ENCODE data around the gene OR56B4.
"Not testable (repeated sequence)": the region's sequence is repeated elsewhere in the genome, so short reads cannot be mapped to it uniquely, and the experiment has no call there.

The OR56B4 gene

GRCh38 chr11:6107384-6107783 is at the start of gene OR56B4:
TSS of gene OR56B4 (plus strand) at chr11:6107684. CDS start at chr11:6107779, 95 bp downstream.
- not testable (repeated sequence) for H3K27me3 ChIP-seq (ENCODE audit: control insufficient read depth, insufficient read depth, low read length); H3K9ac ChIP-seq (ENCODE audit: low read length); H3K4me1 ChIP-seq (ENCODE audit: control insufficient read depth, insufficient read depth, low read length); H3K4me3 ChIP-seq (ENCODE audit: low read length); H3K36me3 ChIP-seq (ENCODE audit: control insufficient read depth, insufficient read depth, low read length); H3K9me3 ChIP-seq (ENCODE audit: control insufficient read depth, low read length)

- Histone ChIP-seq H3K36me3 (ENCODE audit: control insufficient read depth, insufficient read depth, low read length) (no peaks in the 10 kb centered on the region), H3K4me3 (ENCODE audit: low read length) (no peak overlapping the region), H3K9me3 (ENCODE audit: control insufficient read depth, low read length) (no peaks in the 10 kb centered on the region), H3K27me3 (ENCODE audit: control insufficient read depth, insufficient read depth, low read length) (no peaks in the 10 kb centered on the region), H3K9ac (ENCODE audit: low read length) (no peak overlapping the region), H3K4me1 (ENCODE audit: control insufficient read depth, insufficient read depth, low read length) (no peaks in the 10 kb centered on the region)
Measured at GRCh38 chr11:6061475-6061874, 46.0 kb upstream of the OR56B4 start.

GRCh38 chr11:6062691-6063358 is 44.7 kb upstream of the OR56B4 start:
- Histone ChIP-seq H3K9me3 (ENCODE audit: control insufficient read depth, low read length) (no peaks in the 10 kb centered on the region), H3K36me3 (ENCODE audit: control insufficient read depth, insufficient read depth, low read length) (no peaks in the 10 kb centered on the region), H3K27me3 (ENCODE audit: control insufficient read depth, insufficient read depth, low read length) (no peaks in the 10 kb centered on the region), H3K4me1 (ENCODE audit: control insufficient read depth, insufficient read depth, low read length) (no peaks in the 10 kb centered on the region), H3K4me3 (ENCODE audit: low read length) (no peak overlapping the region), H3K9ac (ENCODE audit: low read length) (no peak overlapping the region)

- Histone ChIP-seq H3K4me1 (ENCODE audit: control insufficient read depth, insufficient read depth, low read length) (no peaks in the 10 kb centered on the region), H3K36me3 (ENCODE audit: control insufficient read depth, insufficient read depth, low read length) (no peaks in the 10 kb centered on the region), H3K27me3 (ENCODE audit: control insufficient read depth, insufficient read depth, low read length) (no peaks in the 10 kb centered on the region), H3K9me3 (ENCODE audit: control insufficient read depth, low read length) (no peaks in the 10 kb centered on the region), H3K9ac (ENCODE audit: low read length) (no peak overlapping the region), H3K4me3 (ENCODE audit: low read length) (no peak overlapping the region)
Measured at GRCh38 chr11:6067502-6067901, 40.0 kb upstream of the OR56B4 start.

- H3K36me3 ChIP-seq (ENCODE audit: control insufficient read depth, insufficient read depth, low read length); H3K4me3 ChIP-seq (ENCODE audit: low read length); H3K27me3 ChIP-seq (ENCODE audit: control insufficient read depth, insufficient read depth, low read length); H3K9me3 ChIP-seq (ENCODE audit: control insufficient read depth, low read length); H3K4me1 ChIP-seq (ENCODE audit: control insufficient read depth, insufficient read depth, low read length); H3K9ac ChIP-seq (ENCODE audit: low read length): not testable (repeated sequence)
Measured at GRCh38 chr11:6076443-6076842, 31.0 kb upstream of the OR56B4 start.

- H3K27me3 ChIP-seq (ENCODE audit: control insufficient read depth, insufficient read depth, low read length): no peaks in the 10 kb centered on the region
- no peak overlapping the region for H3K4me3 ChIP-seq (ENCODE audit: low read length)
- H3K36me3 ChIP-seq (ENCODE audit: control insufficient read depth, insufficient read depth, low read length): no peaks in the 10 kb centered on the region
- H3K9me3 ChIP-seq (ENCODE audit: control insufficient read depth, low read length): no peaks in the 10 kb centered on the region
- H3K4me1 ChIP-seq (ENCODE audit: control insufficient read depth, insufficient read depth, low read length): no peaks in the 10 kb centered on the region
- no peak overlapping the region for H3K9ac ChIP-seq (ENCODE audit: low read length)
Measured at GRCh38 chr11:6077723-6078122, 29.8 kb upstream of the OR56B4 start.

GRCh38 chr11:6079463-6079862 is 28.0 kb upstream of the OR56B4 start:
- H3K36me3 ChIP-seq (ENCODE audit: control insufficient read depth, insufficient read depth, low read length): no peaks in the 10 kb centered on the region
- no peak overlapping the region for H3K9ac ChIP-seq (ENCODE audit: low read length)
- H3K4me1 ChIP-seq (ENCODE audit: control insufficient read depth, insufficient read depth, low read length): no peaks in the 10 kb centered on the region
- no peaks in the 10 kb centered on the region for H3K9me3 ChIP-seq (ENCODE audit: control insufficient read depth, low read length)
- no peaks in the 10 kb centered on the region for H3K27me3 ChIP-seq (ENCODE audit: control insufficient read depth, insufficient read depth, low read length)
- no peak overlapping the region for H3K4me3 ChIP-seq (ENCODE audit: low read length)

GRCh38 chr11:6083129-6083528 is 24.4 kb upstream of the OR56B4 start:
- Histone ChIP-seq H3K9me3 (ENCODE audit: control insufficient read depth, low read length) (no peaks in the 10 kb centered on the region), H3K9ac (ENCODE audit: low read length) (no peak overlapping the region), H3K27me3 (ENCODE audit: control insufficient read depth, insufficient read depth, low read length) (no peaks in the 10 kb centered on the region), H3K36me3 (ENCODE audit: control insufficient read depth, insufficient read depth, low read length) (no peaks in the 10 kb centered on the region), H3K4me1 (ENCODE audit: control insufficient read depth, insufficient read depth, low read length) (no peaks in the 10 kb centered on the region), H3K4me3 (ENCODE audit: low read length) (no peak overlapping the region)

- no peak overlapping the region for H3K4me3 ChIP-seq (ENCODE audit: low read length)
- H3K9ac ChIP-seq (ENCODE audit: low read length): no peak overlapping the region
- no peaks in the 10 kb centered on the region for H3K4me1 ChIP-seq (ENCODE audit: control insufficient read depth, insufficient read depth, low read length)
- H3K27me3 ChIP-seq (ENCODE audit: control insufficient read depth, insufficient read depth, low read length): no peaks in the 10 kb centered on the region
- no peaks in the 10 kb centered on the region for H3K36me3 ChIP-seq (ENCODE audit: control insufficient read depth, insufficient read depth, low read length)
- H3K9me3 ChIP-seq (ENCODE audit: control insufficient read depth, low read length): no peaks in the 10 kb centered on the region
Measured at GRCh38 chr11:6084587-6084986, 22.9 kb upstream of the OR56B4 start.

- H3K4me1 ChIP-seq (ENCODE audit: control insufficient read depth, insufficient read depth, low read length): no peaks in the 10 kb centered on the region
Measured at GRCh38 chr11:6094186-6094585, 13.3 kb upstream of the OR56B4 start.

GRCh38 chr11:6095798-6096197 is 11.7 kb upstream of the OR56B4 start:
- no peaks in the 10 kb centered on the region for H3K9me3 ChIP-seq (ENCODE audit: control insufficient read depth, low read length)
- no peaks in the 10 kb centered on the region for H3K27me3 ChIP-seq (ENCODE audit: control insufficient read depth, insufficient read depth, low read length)
- no peaks in the 10 kb centered on the region for H3K4me1 ChIP-seq (ENCODE audit: control insufficient read depth, insufficient read depth, low read length)
- H3K4me3 ChIP-seq (ENCODE audit: low read length): no peak overlapping the region
- H3K9ac ChIP-seq (ENCODE audit: low read length): no peak overlapping the region
- no peaks in the 10 kb centered on the region for H3K36me3 ChIP-seq (ENCODE audit: control insufficient read depth, insufficient read depth, low read length)

More at GRCh38 chr11:6094186-6094585, 13.3 kb upstream of the OR56B4 start:
- no peaks in the 10 kb centered on the region for H3K9me3 ChIP-seq (ENCODE audit: control insufficient read depth, low read length)
- no peak overlapping the region for H3K4me3 ChIP-seq (ENCODE audit: low read length)
- no peaks in the 10 kb centered on the region for H3K36me3 ChIP-seq (ENCODE audit: control insufficient read depth, insufficient read depth, low read length)
- no peak overlapping the region for H3K9ac ChIP-seq (ENCODE audit: low read length)
- H3K27me3 ChIP-seq (ENCODE audit: control insufficient read depth, insufficient read depth, low read length): no peaks in the 10 kb centered on the region

GRCh38 chr11:6096417-6096816 is 11.1 kb upstream of the OR56B4 start:
- Histone ChIP-seq H3K36me3 (ENCODE audit: control insufficient read depth, insufficient read depth, low read length) (no peaks in the 10 kb centered on the region), H3K4me1 (ENCODE audit: control insufficient read depth, insufficient read depth, low read length) (no peaks in the 10 kb centered on the region), H3K27me3 (ENCODE audit: control insufficient read depth, insufficient read depth, low read length) (no peaks in the 10 kb centered on the region), H3K4me3 (ENCODE audit: low read length) (no peak overlapping the region), H3K9me3 (ENCODE audit: control insufficient read depth, low read length) (no peaks in the 10 kb centered on the region), H3K9ac (ENCODE audit: low read length) (no peak overlapping the region)

GRCh38 chr11:6099577-6099976 is 7.9 kb upstream of the OR56B4 start:
- H3K36me3 ChIP-seq (ENCODE audit: control insufficient read depth, insufficient read depth, low read length): no peaks in the 10 kb centered on the region
- H3K27me3 ChIP-seq (ENCODE audit: control insufficient read depth, insufficient read depth, low read length): no peaks in the 10 kb centered on the region
- no peaks in the 10 kb centered on the region for H3K9me3 ChIP-seq (ENCODE audit: control insufficient read depth, low read length)
- H3K4me1 ChIP-seq (ENCODE audit: control insufficient read depth, insufficient read depth, low read length): no peaks in the 10 kb centered on the region
- no peak overlapping the region for H3K4me3 ChIP-seq (ENCODE audit: low read length)
- H3K9ac ChIP-seq (ENCODE audit: low read length): no peak overlapping the region
